GM23338 (cell line): ENCODE results near the gene TLCD5. TPM values are rescaled to one million over a fixed set of nuclear protein-coding genes. Genes with fewer than 3 reads are reported as not detected.

Source experiments
- ATAC-seq: fragments of 200-7000 bp; cut with Tn5 transposase; 3 replicates; pipeline ENCODE4 v1.9.1; 2020
- DNase-seq: peaks from one replicate; pipeline ENCODE4 v3.0.0-alpha.2; 2015; ENCODE audit warnings: low spot score
- H2AFZ ChIP-seq: fragments of 200-600 bp; sonication (generic); 2 replicates; pipeline ENCODE4 v1.8.0; 2016; ENCODE audit warnings: antibody characterized with exemption, mild to moderate bottlenecking, moderate library complexity
- H3F3A ChIP-seq: fragments of 200-600 bp; sonication (generic); replicated peaks from 2 replicates; pipeline ENCODE4 v1.8.0; 2017; ENCODE audit warnings: antibody characterized with exemption, mixed run types, low read depth
- H3K27ac ChIP-seq: fragments of 200-600 bp; sonication (generic); 2 replicates; pipeline ENCODE4 v1.6.1; 2016; ENCODE audit warnings: low read depth
- H3K27me3 ChIP-seq: fragments of 200-600 bp; sonication (generic); 2 replicates; pipeline ENCODE4 v1.8.0; 2016; ENCODE audit warnings: mild to moderate bottlenecking, mixed run types, moderate library complexity; ENCODE audit not compliant: insufficient read depth
- H3K36me3 ChIP-seq: fragments of 200-600 bp; sonication (generic); 2 replicates; pipeline ENCODE4 v1.8.0; 2016; ENCODE audit warnings: mild to moderate bottlenecking; ENCODE audit not compliant: insufficient read depth
- H3K4me1 ChIP-seq: fragments of 200-600 bp; sonication (generic); 2 replicates; pipeline ENCODE4 v1.8.0; 2016; ENCODE audit warnings: mild to moderate bottlenecking, moderate library complexity; ENCODE audit not compliant: insufficient read depth
- H3K4me2 ChIP-seq: fragments of 200-600 bp; sonication (generic); 2 replicates; pipeline ENCODE4 v1.7.1; 2017; ENCODE audit warnings: mixed run types
- H3K4me3 ChIP-seq: fragments of 200-600 bp; sonication (generic); 2 replicates; pipeline ENCODE4 v1.6.1; 2016; ENCODE audit warnings: mixed run types
- H3K79me2 ChIP-seq: fragments of 200-600 bp; sonication (generic); replicated peaks from 2 replicates; pipeline ENCODE4 v1.8.0; 2017; ENCODE audit warnings: mild to moderate bottlenecking; ENCODE audit not compliant: insufficient read depth
- H3K9me2 ChIP-seq: fragments of 200-600 bp; sonication (generic); 2 replicates; pipeline ENCODE4 v1.8.0; 2017; ENCODE audit not compliant: insufficient read depth
- H4K20me1 ChIP-seq: fragments of 200-600 bp; sonication (generic); replicated peaks from 2 replicates; pipeline ENCODE4 v1.8.0; 2017; ENCODE audit warnings: mild to moderate bottlenecking; ENCODE audit not compliant: insufficient read depth
- H3K27ac Mint-ChIP-seq: 2 replicates; pipeline ENCODE4 v1.8.0; 2020; ENCODE audit warnings: inconsistent platforms, mild to moderate bottlenecking, moderate library complexity, mixed read lengths
- H3K27me3 Mint-ChIP-seq: 3 replicates; pipeline ENCODE4 v1.8.0; 2022; ENCODE audit warnings: low read depth, mild to moderate bottlenecking, moderate library complexity, mixed read lengths, inconsistent platforms; ENCODE audit not compliant: insufficient read depth, poor library complexity
- H3K36me3 Mint-ChIP-seq: 3 replicates; pipeline ENCODE4 v1.8.0; 2021; ENCODE audit warnings: low read depth, mild to moderate bottlenecking, inconsistent platforms, moderate library complexity, mixed read lengths
- H3K4me1 Mint-ChIP-seq: 3 replicates; pipeline ENCODE4 v1.8.0; 2020; ENCODE audit warnings: mild to moderate bottlenecking, inconsistent platforms, mixed read lengths
- H3K4me3 Mint-ChIP-seq: 3 replicates; pipeline ENCODE4 v1.8.0; 2021; ENCODE audit warnings: moderate library complexity, mild to moderate bottlenecking, inconsistent platforms, mixed read lengths
- H3K9me3 Mint-ChIP-seq: 3 replicates; pipeline ENCODE4 v1.8.0; 2020; ENCODE audit warnings: moderate library complexity, mild to moderate bottlenecking, inconsistent platforms, mixed read lengths
- CREB1 ChIP-seq: fragments of 250-450 bp; sonication (Bioruptor Pico); IDR thresholded peaks from 2 replicates; pipeline ENCODE4 v1.5.0; 2020; ENCODE audit warnings: low read depth, mild to moderate bottlenecking, moderate library complexity
- CTCF ChIP-seq, 2 experiments: fragments of 200-600 bp in 1 of 2; sonication (generic) in 1 of 2; conservative IDR thresholded peaks; 2 replicates each; pipeline versions ENCODE4 v1.5.1 to v1.6.1; 2016 to 2017; ENCODE audit warnings: antibody characterized with exemption in 2 of 2, low read depth in 2 of 2, mild to moderate bottlenecking in 2 of 2, moderate library complexity in 1 of 2
- ETS1 ChIP-seq: IDR thresholded peaks from 2 replicates; pipeline ENCODE4 v1.6.1; 2016; ENCODE audit warnings: antibody characterized with exemption
- EZH2 ChIP-seq: fragments of 200-600 bp; sonication (generic); IDR thresholded peaks from one replicate; pipeline ENCODE4 v1.8.0; 2017; ENCODE audit warnings: antibody characterized with exemption, mild to moderate bottlenecking, low read depth; ENCODE audit not compliant: unreplicated experiment
- EZH2phosphoT487 ChIP-seq: fragments of 200-600 bp; sonication (generic); IDR thresholded peaks from one replicate; pipeline ENCODE4 v1.8.1; 2018; ENCODE audit warnings: antibody characterized with exemption; ENCODE audit not compliant: unreplicated experiment
- NANOG ChIP-seq: IDR thresholded peaks from 2 replicates; pipeline ENCODE4 v1.6.1; 2016; ENCODE audit warnings: antibody characterized with exemption, borderline replicate concordance
- POLR2AphosphoS5 ChIP-seq: IDR thresholded peaks from 2 replicates; pipeline ENCODE4 v1.6.1; 2016; ENCODE audit warnings: antibody characterized with exemption, low read depth
- REST ChIP-seq: IDR thresholded peaks from one replicate; pipeline ENCODE4 v1.6.1; 2018; ENCODE audit warnings: antibody characterized with exemption; ENCODE audit not compliant: unreplicated experiment
- ZNF114 ChIP-seq: fragments of 250-450 bp; sonication (Bioruptor Pico); IDR thresholded peaks from 2 replicates; pipeline ENCODE4 v1.5.0; 2020; ENCODE audit warnings: mild to moderate bottlenecking, moderate library complexity
- ZNF331 ChIP-seq: fragments of 250-450 bp; sonication (Bioruptor Pico); IDR thresholded peaks from 2 replicates; pipeline ENCODE4 v1.5.0; 2020; ENCODE audit warnings: low read depth, mild to moderate bottlenecking, moderate library complexity
- ZNF462 ChIP-seq: fragments of 250-450 bp; sonication (Bioruptor Pico); IDR thresholded peaks from 2 replicates; pipeline ENCODE4 v1.5.0; 2020; ENCODE audit warnings: mild to moderate bottlenecking, moderate library complexity
- polyA plus RNA-seq: library from polyadenylated mRNA; unstranded; fragments of >200 nt; fragmentation: Nextera tagmentation; extraction: Ambion mirVana; gene quantifications from 2 replicates; pipeline ENCODE4 v1.2.1, GENCODE V29; 2016
- total RNA-seq: library from RNA; depleted of rRNA; stranded (reverse); fragments of >200 nt; shearing (Covaris generic); gene quantifications from 2 replicates; pipeline ENCODE4 v1.2.3, GENCODE V29; 2014

Gene TLCD5
- total and polyA plus RNA-seq, 2 experiments from 2014 or later: 5.2 to 10.0 TPM

- TF ChIP-seq EZH2phosphoT487 (no peak), ETS1 (no peak), REST (no peak)
These were observed 1.8 kb downstream of the TLCD5 start (continued) for GRCh38 chr11:120326845-120327281.

- H3K4me2 ChIP-seq: no peak overlapping the region
- TF ChIP-seq ZNF331 (CRISPR knock-in tag) (no peak), NANOG (no peak), ETS1 (no peak), POLR2AphosphoS5 (no peak), EZH2 (no peak), EZH2phosphoT487 (no peak), CREB1 (CRISPR knock-in tag) (no peak), ZNF114 (CRISPR knock-in tag) (no peak), CTCF (conservative IDR thresholded peaks at IDR 0.05; ENCODE audit: low read depth in 2 of 2) (no peak), ZNF462 (CRISPR knock-in tag) (no peak)
These were observed 2.2 kb downstream of the TLCD5 start for GRCh38 chr11:120327311-120327710.

More at GRCh38 chr11:120327311-120327710, 2.2 kb downstream of the TLCD5 start:
- Histone ChIP-seq H3K36me3 (no peaks in the 10 kb centered on the region), H3K4me1 (peaks cover 7% of the 10 kb centered on the region), H3K27me3 (peaks cover 24% of the 10 kb centered on the region; the same call in 1 of the 2 replicates), H2AFZ (no peak overlapping the region), H3K4me3 (no peak overlapping the region), H3K79me2 (peaks cover 7% of the 10 kb centered on the region; the same call in 1 of the 2 replicates), H3K27ac (no peak overlapping the region), H4K20me1 (peaks cover 3% of the 10 kb centered on the region; the same call in 1 of the 2 replicates), H3F3A (peaks cover 10% of the 10 kb centered on the region; the same call in 1 of the 2 replicates), H3K9me2 (no peaks in the 10 kb centered on the region)
- peaks cover 12% of the 10 kb centered on the region for H3K4me1 Mint-ChIP-seq
- H3K27me3 Mint-ChIP-seq: peaks cover 5% of the 10 kb centered on the region
- DNase-seq (no peak), ATAC-seq (no peak)
- H3K36me3 Mint-ChIP-seq: peaks cover 8% of the 10 kb centered on the region; the same call in 2 of the 3 replicates
- no peak overlapping the region for H3K27ac Mint-ChIP-seq
- H3K4me3 Mint-ChIP-seq: no peak overlapping the region
- no peaks in the 10 kb centered on the region for H3K9me3 Mint-ChIP-seq
